Middle frontal gyrus (tissue), 1 donor: ENCODE measurements around the gene UBTD2.
"Not testable (repeated sequence)": the region's sequence is repeated elsewhere in the genome, so short reads cannot be mapped to it uniquely, and the experiment has no call there.

Experiments used
- DNase-seq: peaks from one replicate; pipeline ENCODE4 v3.0.0-alpha.2; 2015; ENCODE audit warnings: low spot score; ENCODE audit errors: extremely low spot score

The UBTD2 gene

GRCh38 chr5:172197775-172198174 lies 85.8 kb downstream of the UBTD2 start:
- DNase-seq, result not testable (repeated sequence)

- DNase-seq, result no peak
Measured at GRCh38 chr5:172194985-172195774, 88.4 kb downstream of the UBTD2 start.

DNA sequence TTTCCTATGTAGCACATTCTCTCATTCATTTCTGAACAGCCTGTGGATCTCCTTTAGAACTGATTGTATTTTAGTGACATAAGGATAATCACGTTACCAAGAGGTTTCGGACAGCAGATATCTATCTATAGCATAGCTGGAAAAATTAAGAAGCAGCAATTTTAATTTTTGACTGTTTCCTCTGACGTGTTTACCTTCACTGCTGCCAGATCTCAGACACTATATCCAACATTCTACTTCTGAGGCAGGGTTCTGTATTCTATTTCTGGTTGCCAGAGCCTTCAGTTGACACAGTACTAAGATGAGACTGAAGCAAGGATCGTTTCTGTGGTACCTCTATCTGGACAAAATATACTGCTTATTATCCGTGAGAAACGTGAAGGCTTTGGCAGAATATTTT lies 89.7 kb downstream of the UBTD2 start, which contains the start of gene EFCAB9:
Gene EFCAB9 (plus strand): TSS at position 301 of the 400 bp plus-strand sequence. CDS start 1 bp downstream, at position 302.
- DNase-seq, result no peak

GRCh38 chr5:172189693-172190296 lies 93.8 kb downstream of the UBTD2 start:
- no peak for DNase-seq

DNA sequence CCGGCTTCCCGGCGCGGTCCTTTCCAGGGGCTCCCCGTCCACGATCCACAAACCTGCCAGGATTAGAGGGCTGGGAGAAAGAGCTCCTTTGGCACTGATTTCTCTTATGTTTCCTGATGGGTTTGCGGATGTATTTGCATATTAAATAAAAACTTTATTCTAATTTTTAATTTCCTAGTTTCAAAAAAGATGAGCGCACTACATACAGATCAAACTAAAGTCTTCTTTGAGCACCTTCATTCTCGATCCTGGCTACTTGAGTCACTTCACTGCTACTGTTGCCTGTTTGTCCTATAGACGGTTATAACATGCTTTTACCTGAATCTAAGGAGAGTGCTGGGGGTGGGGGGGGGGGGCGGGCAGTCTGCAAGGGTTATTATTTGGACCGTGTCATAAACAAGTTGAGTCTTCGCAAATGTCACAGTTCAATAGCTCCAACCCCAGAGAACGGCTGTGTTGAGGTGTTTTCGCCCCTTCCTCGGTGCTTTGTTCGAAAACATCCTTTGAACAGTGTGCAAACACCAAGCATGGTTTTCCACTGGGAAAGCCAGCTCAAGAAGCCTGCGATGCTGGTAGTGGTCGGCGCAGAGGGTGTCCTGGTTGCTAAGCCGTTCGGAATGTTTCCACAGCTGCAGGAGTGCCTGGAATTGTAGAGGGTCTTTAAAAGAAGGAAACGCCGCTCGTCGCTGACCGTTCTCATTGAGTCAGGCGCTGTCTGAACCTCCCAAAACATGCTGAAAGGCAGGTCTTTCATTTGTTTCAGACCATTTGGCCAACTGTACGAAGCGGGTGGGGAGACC lies 94.5 kb downstream of the UBTD2 start:
- DNase-seq, result no peak

- peak; percentile 87 for DNase-seq
Measured at GRCh38 chr5:172188033-172188892, 95.3 kb downstream of the UBTD2 start, which contains the start of gene STK10. STK10 (minus strand) TSS chr5:172188224; CDS start chr5:172188042, 182 bp downstream.

DNA sequence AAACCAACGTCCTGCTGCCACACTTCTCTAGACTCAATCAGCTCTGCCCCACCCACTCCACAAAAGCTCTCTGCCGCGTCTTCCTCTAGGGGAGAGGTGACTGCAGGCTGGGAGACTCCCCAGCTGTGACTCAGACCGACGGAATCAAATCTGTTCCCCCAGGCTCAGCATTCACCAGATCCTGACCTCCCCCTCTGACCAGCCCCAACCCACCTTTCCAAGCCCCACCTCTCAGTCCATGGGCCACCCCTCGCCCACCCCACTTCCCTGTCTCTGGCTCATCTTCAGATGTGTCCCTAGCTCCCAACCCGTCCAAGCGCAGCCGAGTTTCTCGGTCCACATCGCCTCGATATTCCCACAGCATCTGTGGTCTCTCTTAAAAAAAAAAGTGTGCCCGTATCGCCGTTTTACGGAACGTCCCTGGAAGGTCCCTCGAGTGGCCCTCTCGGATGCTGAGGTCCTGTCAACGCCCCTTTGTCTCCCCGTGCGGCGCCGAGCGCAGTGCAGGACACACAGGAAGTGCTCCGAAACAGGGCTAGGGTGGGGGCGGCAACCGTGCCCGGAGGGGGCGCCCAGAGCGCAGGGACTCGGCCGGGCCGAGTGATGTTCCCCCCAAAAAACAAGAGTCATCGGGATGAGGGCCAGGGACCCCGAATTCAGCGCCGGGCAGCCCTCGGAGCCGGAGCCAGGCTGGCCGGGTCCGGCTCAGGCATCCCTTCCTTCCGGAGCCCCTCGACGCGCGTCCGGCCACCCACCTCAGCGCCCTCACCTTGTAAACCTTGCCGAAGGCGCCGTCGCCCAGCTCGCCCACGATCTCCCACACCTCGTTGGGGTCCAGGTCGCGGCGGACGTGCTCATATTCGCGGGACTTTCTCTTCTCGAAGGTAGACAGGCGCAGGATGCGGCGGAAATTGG lies 96.2 kb downstream of the UBTD2 start:
- no peak for DNase-seq

DNA sequence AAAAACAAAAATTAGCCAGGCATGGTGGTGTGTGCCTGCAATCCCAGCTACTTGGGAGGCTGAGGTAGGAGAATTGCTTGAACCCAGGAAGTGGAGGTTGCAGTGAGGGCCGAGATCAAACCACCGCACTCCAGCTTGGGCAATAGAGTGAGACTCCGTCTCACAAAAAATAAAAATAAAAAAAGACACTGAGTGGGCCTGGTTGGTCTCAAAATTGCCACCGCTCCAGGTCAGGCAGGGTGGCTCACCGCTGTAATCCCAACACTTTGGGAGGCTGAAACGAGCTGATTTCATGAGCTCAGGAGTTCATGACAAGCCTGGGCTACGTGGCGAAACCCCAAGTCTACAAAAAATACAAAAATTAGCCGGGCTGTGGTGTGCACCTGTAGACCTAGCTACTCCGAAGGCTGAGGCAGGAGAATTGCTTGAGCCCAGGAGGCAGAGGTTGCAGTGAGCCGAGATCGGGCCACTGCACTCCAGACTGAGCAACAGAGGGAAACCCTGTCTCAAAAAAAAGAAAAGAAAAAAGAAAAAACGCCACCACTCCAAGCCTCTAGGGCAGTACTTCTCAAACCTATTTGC lies 97.4 kb downstream of the UBTD2 start:
- DNase-seq, result no peak

- no peak for DNase-seq
Measured at GRCh38 chr5:172185096-172185461, 98.5 kb downstream of the UBTD2 start.

DNA sequence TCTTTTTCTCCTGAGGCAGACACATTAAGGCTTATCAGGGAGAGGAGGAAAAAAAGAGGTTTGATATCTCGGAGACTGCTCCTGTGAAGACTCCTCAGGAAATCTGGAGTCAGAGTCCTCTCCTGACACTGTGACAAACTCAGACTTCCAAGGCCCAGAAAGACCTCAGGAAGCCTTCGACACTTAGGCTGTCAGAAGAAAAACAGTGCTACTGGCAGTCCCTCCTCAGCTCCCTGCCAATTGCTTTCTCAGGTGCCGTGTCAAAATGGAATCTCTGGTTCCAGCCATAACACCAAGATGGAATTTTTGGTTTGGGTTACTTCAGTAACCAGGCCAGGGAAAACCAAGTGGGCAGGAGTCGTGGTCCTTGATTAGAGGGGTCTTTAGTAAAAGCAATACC lies 99.7 kb downstream of the UBTD2 start:
- DNase-seq, result no peak

DNA sequence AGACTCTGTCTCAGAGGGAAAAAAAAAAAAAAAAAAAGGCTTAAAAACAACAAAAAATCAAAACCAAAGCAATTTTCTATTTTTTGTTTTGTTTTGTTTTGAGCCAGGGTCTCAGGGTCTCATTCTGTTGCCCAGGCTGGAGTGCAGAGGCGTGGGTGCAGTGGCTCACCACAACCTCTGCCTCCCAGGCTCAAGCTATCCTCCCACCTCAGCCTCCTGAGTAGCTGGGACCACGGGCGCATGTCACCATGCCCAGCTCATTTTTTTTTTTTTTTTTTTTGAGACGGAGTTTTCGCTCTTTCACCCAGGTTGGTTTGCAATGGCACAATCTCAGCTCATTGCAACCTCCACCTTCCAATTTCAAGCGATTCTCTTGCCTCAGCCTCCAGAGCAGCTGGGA lies 101.3 kb downstream of the UBTD2 start:
- no peak for DNase-seq

DNA sequence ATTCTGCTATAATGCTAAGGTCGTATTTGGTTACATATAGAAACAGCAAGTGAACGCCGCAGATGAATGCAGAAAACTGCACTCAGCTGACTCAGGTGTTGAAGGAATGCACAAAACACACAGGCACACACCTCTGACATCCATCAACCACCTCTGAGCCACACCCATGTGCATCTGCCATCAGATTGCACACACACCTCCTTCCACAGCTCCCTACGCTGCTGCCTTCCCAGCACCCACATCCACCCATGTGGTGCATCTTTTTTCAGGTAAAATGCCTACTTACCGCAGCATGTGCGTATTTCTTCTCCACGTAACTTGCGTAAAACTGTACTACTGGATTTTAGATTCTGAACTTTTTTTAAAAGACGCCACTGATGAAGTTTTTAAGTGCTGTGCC lies 102.6 kb downstream of the UBTD2 start:
- no peak for DNase-seq

- DNase-seq, result no peak
Measured at GRCh38 chr5:172178991-172179989, 104.3 kb downstream of the UBTD2 start.

DNA sequence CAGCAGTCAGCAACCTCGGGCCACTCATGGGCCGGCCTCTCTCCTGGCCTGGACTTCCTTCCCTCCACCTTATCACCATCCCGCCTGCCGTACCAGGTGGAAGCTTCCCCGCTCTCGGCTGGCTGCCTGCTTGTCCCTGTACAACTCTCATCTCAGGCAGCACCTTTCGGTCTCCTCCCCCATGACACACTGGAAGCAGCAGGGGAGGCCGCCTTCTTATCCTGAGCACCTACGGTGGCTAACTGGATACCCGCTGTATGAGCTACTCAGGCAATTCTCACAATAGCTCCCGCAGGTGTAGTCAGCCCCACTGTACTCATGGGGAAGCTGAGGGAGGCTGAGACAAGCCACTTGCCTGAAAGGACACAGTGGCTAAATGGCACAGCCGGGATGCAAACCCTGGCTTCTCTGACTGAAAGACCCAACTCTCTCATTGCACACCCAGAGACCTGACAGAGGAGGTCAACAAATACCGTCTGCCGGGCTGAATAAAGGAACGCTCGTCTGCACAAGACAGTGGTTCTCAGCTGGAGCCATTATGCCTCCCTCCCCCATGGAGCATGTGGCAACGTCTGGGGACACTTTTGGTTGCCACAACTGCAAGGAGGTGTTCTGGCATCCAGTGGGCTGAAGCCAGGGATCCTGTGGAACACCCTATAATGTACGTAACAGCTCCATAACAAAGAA lies 105.1 kb downstream of the UBTD2 start:
- DNase-seq, result no peak

DNA sequence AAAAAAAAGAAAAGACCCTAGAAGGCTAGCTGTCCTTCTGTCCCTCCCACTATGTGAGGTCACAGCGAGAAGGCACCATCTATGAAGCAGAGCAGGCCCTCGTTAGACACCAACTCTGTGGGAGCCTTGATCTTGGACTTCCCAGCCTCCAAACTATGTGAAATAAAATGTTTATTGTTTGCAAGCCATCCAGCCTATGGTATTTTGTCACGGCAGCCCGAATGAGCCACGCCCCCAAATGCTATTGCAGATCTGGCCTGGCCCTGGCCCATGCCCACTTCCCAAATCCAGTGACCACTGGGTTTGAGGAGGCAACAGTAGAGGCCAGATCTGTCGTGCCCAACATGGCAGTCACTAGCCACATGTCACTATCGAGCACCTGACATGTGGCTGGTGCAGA lies 106.4 kb downstream of the UBTD2 start:
- DNase-seq, result no peak

- DNase-seq, result no peak
Measured at GRCh38 chr5:172175263-172175719, 108.3 kb downstream of the UBTD2 start.

DNA sequence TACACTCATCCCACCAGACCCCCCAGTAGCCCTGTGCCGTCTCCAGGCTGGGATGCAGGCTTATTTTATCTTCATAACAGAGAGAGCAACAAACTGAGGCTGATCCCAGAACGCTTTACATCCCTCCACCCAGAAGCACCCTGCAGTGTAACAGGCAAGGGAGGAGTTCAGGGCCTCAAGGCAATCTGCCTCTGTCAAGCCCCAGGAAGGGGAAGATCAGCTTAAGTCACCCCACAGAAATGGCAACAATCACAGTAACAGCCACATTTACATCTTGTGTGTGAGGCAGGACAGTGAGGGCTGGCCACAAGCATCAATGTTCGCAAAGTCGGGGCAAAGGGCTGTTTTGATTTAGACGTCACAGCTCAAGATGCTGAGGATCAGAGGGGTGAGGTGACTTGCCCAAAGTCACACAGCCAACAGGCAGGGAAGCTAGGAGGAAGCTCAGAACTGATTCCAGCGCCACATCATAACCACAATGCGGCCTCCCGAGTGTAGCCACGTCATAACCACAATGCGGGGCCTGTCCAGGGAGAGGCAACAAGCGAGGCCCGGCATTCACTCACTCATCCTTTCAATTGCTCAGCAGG lies 109.9 kb downstream of the UBTD2 start:
- no peak for DNase-seq
